Measurements from ENCODE around the gene MIB2.
"Not testable (repeated sequence)": the region's sequence is repeated elsewhere in the genome, so short reads cannot be mapped to it uniquely, and the experiment has no call there.

MIB2 gene

DNA sequence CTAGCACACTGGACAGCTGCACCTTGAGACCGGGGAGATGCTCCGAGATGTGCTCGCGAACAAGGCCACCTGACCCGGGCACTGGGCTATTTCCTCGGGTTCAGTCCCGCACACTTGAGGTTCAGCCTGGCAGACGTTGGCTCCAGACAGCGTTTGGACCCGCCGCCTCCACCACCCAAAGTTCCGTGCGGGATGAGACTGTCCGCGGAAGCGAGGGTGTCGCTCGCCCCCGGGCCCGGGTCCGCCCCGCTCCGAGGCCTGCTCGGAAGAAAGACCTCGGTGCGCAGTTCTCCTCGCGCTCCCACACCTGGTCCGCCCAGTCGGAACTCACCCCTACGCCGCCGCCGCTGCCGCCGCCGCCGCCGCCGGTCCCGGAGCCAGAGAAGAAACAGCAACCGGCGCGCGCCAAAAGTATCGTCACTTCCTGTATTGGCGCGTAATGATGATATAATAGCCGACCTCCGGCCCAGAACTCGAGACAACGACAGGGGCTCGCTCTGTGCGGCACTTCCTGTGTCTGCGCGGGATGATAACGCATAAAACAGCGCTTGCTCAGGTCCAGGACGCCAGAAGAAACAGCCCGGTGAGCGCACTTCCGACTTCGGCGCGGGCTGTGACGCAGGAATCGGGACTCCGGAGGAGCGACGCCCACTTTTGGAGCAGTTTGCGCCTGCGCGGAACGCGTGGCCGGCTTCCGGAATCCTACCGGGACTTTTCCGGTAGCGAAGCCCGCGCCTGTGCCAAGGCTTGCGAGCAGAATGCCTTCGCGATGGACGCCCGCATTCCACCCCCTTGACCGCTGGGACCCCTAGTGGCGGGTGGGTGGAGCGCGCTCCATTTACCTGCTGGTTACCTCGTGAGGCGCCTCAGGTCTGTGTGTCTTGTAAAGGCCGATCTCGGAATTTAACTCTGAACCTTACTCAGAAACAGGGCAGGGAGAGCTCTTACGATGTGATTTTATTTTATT lies 43.6 kb downstream of the MIB2 start, which contains the start of gene CDK11B:
Gene CDK11B, minus strand, starts transcription at position 422 of the 967 bp plus-strand sequence. CDS start 1,519 bp downstream, outside the sequence.
- TF ChIP-seq SPI1 (IDR thresholded peaks at IDR 0.05; ENCODE audit: low read depth, low read length), result peak; percentile 56
- DNase-seq (ENCODE audit: insufficient read length, low spot score) (peak; percentile 91), FAIRE-seq (peak; percentile 98)

DNA sequence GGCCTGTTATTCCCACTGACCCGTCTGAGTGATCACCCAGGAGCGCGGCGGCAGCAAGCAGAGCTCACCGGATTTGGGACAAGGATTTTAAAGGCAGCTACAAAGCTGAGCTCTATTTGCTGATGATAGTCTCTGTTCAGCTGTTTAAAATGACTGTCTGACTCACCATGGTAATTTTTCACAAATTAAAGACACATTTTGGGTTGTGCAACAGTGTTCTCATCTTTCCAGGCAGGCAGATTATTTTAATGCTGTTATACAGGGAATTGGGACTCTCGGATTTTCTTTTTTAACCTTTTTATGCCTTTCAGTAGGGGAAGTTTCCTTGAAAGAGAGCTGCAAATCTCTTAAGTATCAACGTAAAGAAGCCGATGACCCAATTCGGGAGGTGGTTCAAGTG lies 47.1 kb downstream of the MIB2 start:
- not testable (repeated sequence) for FAIRE-seq; DNase-seq (ENCODE audit: insufficient read length, low spot score)

- DNase-seq (ENCODE audit: insufficient read length, low spot score); FAIRE-seq: not testable (repeated sequence)
Measured at GRCh38 chr1:1662830-1663560, 47.7 kb downstream of the MIB2 start.

GRCh38 chr1:1664318-1664717 lies 49.0 kb downstream of the MIB2 start:
- not testable (repeated sequence) for FAIRE-seq; DNase-seq (ENCODE audit: insufficient read length, low spot score)

GRCh38 chr1:1664941-1665814 lies 49.9 kb downstream of the MIB2 start:
- FAIRE-seq (no peak), DNase-seq (ENCODE audit: insufficient read length, low spot score) (no peak)
- TF ChIP-seq POLR2AphosphoS5 (IDR thresholded peaks at IDR 0.05; ENCODE audit: low read depth, low read length), result no peak
- no peak for TF ChIP-seq POLR2A (IDR thresholded peaks at IDR 0.05; ENCODE audit: low read depth, low read length)
- no peak for TF ChIP-seq POU2F2 (IDR thresholded peaks at IDR 0.05; ENCODE audit: low read depth, low read length)
- no peak for TF ChIP-seq TAF1 (IDR thresholded peaks at IDR 0.05; ENCODE audit: low read depth, low read length)
- TF ChIP-seq SPI1 (IDR thresholded peaks at IDR 0.05; ENCODE audit: low read depth, low read length), result no peak
- TF ChIP-seq PAX5 (IDR thresholded peaks at IDR 0.05; ENCODE audit: insufficient read depth, low read length, severe bottlenecking), result no peak

GRCh38 chr1:1665815-1666251 lies 50.5 kb downstream of the MIB2 start:
- no peak for TF ChIP-seq PAX5 (IDR thresholded peaks at IDR 0.05; ENCODE audit: insufficient read depth, low read length, severe bottlenecking)
- no peak for TF ChIP-seq POU2F2 (IDR thresholded peaks at IDR 0.05; ENCODE audit: low read depth, low read length)
- TF ChIP-seq SPI1 (IDR thresholded peaks at IDR 0.05; ENCODE audit: low read depth, low read length), result no peak
- TF ChIP-seq POLR2A (IDR thresholded peaks at IDR 0.05; ENCODE audit: low read depth, low read length), result no peak
- no peak for TF ChIP-seq POLR2AphosphoS5 (IDR thresholded peaks at IDR 0.05; ENCODE audit: low read depth, low read length)
- TF ChIP-seq TAF1 (IDR thresholded peaks at IDR 0.05; ENCODE audit: low read depth, low read length), result no peak

DNA sequence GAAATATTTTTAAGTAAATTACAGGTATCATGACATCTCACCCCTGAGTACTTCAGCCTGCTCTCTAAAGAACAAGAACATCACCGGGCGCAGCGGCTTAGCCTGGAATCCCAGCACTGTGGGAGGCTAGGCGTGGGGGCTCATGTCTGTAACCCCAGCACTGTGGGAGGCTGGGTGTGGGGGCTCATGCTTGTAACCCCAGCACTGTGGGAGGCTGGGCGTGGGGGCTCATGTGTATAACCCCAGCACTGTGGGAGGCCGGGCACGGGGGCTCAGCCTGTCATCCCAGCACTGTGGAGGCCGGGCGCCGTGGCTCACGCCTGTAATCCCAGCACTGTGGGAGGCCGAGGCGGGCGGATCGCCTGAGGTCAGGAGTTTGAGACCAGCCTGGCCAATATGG lies 51.2 kb downstream of the MIB2 start:
- DNase-seq (ENCODE audit: insufficient read length, low spot score) (no peak), FAIRE-seq (no peak)
- TF ChIP-seq SPI1 (IDR thresholded peaks at IDR 0.05; ENCODE audit: low read depth, low read length) (no peak), POLR2A (IDR thresholded peaks at IDR 0.05; ENCODE audit: low read depth, low read length) (no peak), POLR2AphosphoS5 (IDR thresholded peaks at IDR 0.05; ENCODE audit: low read depth, low read length) (no peak), TAF1 (IDR thresholded peaks at IDR 0.05; ENCODE audit: low read depth, low read length) (no peak), POU2F2 (IDR thresholded peaks at IDR 0.05; ENCODE audit: low read depth, low read length) (no peak), PAX5 (IDR thresholded peaks at IDR 0.05; ENCODE audit: insufficient read depth, low read length, severe bottlenecking) (no peak)

More at GRCh38 chr1:1665815-1666251, 50.5 kb downstream of the MIB2 start:
- FAIRE-seq (no peak), DNase-seq (ENCODE audit: insufficient read length, low spot score) (no peak)

GRCh38 chr1:1669468-1670440 lies 54.5 kb downstream of the MIB2 start:
- no peak for DNase-seq (ENCODE audit: insufficient read length, low spot score)
- TF ChIP-seq PAX5 (IDR thresholded peaks at IDR 0.05; ENCODE audit: insufficient read depth, low read length, severe bottlenecking) (no peak), POLR2AphosphoS5 (IDR thresholded peaks at IDR 0.05; ENCODE audit: low read depth, low read length) (no peak), SPI1 (IDR thresholded peaks at IDR 0.05; ENCODE audit: low read depth, low read length) (no peak), POU2F2 (IDR thresholded peaks at IDR 0.05; ENCODE audit: low read depth, low read length) (no peak), TAF1 (IDR thresholded peaks at IDR 0.05; ENCODE audit: low read depth, low read length) (no peak), POLR2A (IDR thresholded peaks at IDR 0.05; ENCODE audit: low read depth, low read length) (no peak)

DNA sequence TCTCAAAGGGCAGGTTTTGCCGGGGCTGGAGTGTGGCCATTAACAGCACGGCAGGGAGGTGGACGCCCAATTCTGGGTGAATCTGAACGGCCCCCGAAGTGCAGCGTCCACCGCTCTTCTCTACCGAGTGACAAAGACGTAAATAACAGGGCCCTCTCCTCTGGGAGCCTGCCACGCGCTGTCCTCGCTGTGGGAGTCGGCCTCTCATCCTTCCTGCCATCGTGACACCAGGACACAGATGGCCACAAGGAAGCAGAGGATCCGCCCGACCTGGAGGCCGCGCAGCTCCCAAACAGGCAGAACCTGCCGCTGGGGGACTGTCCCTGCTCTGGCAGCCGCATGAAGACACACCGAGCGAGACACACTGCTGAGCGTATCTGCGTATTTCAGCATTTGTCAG lies 55.6 kb downstream of the MIB2 start:
- no peak for FAIRE-seq
- TF ChIP-seq TAF1 (IDR thresholded peaks at IDR 0.05; ENCODE audit: low read depth, low read length) (no peak), PAX5 (IDR thresholded peaks at IDR 0.05; ENCODE audit: insufficient read depth, low read length, severe bottlenecking) (no peak), POU2F2 (IDR thresholded peaks at IDR 0.05; ENCODE audit: low read depth, low read length) (no peak), POLR2A (IDR thresholded peaks at IDR 0.05; ENCODE audit: low read depth, low read length) (no peak), POLR2AphosphoS5 (IDR thresholded peaks at IDR 0.05; ENCODE audit: low read depth, low read length) (no peak)

More at GRCh38 chr1:1669468-1670440, 54.5 kb downstream of the MIB2 start:
- no peak for FAIRE-seq

More for the DNA sequence above, 55.6 kb downstream of the MIB2 start:
- DNase-seq (ENCODE audit: insufficient read length, low spot score), result no peak

Measured in GM12891 (cell line).